ENCODE results near the gene CITED1. TPM values are rescaled to one million over a fixed set of nuclear protein-coding genes. Genes with fewer than 3 reads are reported as not detected.

Gene CITED1
- total RNA-seq, 1 experiment from 2014 or later, result 0.36 TPM

- no peaks in the 10 kb centered on the region for H3K9me3 ChIP-seq (ENCODE audit: control insufficient read depth, insufficient read depth, low read depth, low read length)
- no peaks in the 10 kb centered on the region for H3K4me1 ChIP-seq (ENCODE audit: control insufficient read depth, insufficient read depth, low read length)
- H3K27me3 ChIP-seq (ENCODE audit: control insufficient read depth, insufficient read depth, low read length), result no peaks in the 10 kb centered on the region
- in situ Hi-C loops (cut with HindIII; ENCODE audit: low pct_unique_long_range_greater_than_20kb, low sequenced_read_pairs) (no loop called here), intact Hi-C loops (cut with micrococcal nuclease; ENCODE audit: unreplicated experiment) (no loop called here)
- no peak overlapping the region for H3K4me3 ChIP-seq (ENCODE audit: low read depth in 2 of 2, low read length in 2 of 2)
- ChIA-PET POLR2A (no interaction called here), CTCF (no interaction called here)
- no peak for ATAC-seq
- TF ChIP-seq TCF7L2 (IDR thresholded peaks at IDR 0.05; ENCODE audit: low read depth, low read length) (no peak), SIN3A (IDR thresholded peaks at IDR 0.05; ENCODE audit: borderline replicate concordance, insufficient read depth, low read depth, low read length) (no peak), REST (IDR thresholded peaks at IDR 0.05; ENCODE audit: insufficient read depth in 1 of 2, low read depth in 2 of 2, low read length in 1 of 2) (no peak), POLR2AphosphoS5 (IDR thresholded peaks at IDR 0.05; ENCODE audit: low read depth, low read length) (no peak), CTCF (IDR thresholded peaks at IDR 0.05) (no peak)
- no peaks in the 10 kb centered on the region for H3K36me3 ChIP-seq (ENCODE audit: control insufficient read depth, insufficient read depth, low read length)
- no peak for DNase-seq (ENCODE audit: low read depth, low spot score)
- H3K27ac ChIP-seq (ENCODE audit: low read length), result no peak overlapping the region
- no TSS peak for BruUV-seq (replicated peaks)
Measured at GRCh38 chrX:72351606-72352334, 46.1 kb upstream of the CITED1 start.

GRCh38 chrX:72349190-72349589 is 43.5 kb upstream of the CITED1 start:
- DNase-seq (ENCODE audit: low read depth, low spot score) (no peak), ATAC-seq (no peak)
- H3K9me3 ChIP-seq (ENCODE audit: control insufficient read depth, insufficient read depth, low read depth, low read length), result no peaks in the 10 kb centered on the region
- H3K27me3 ChIP-seq (ENCODE audit: control insufficient read depth, insufficient read depth, low read length), result no peaks in the 10 kb centered on the region
- no peak overlapping the region for H3K27ac ChIP-seq (ENCODE audit: low read length)
- TF ChIP-seq SIN3A (IDR thresholded peaks at IDR 0.05; ENCODE audit: borderline replicate concordance, insufficient read depth, low read depth, low read length) (no peak), REST (IDR thresholded peaks at IDR 0.05; ENCODE audit: insufficient read depth in 1 of 2, low read depth in 2 of 2, low read length in 1 of 2) (no peak), CTCF (IDR thresholded peaks at IDR 0.05) (no peak), TCF7L2 (IDR thresholded peaks at IDR 0.05; ENCODE audit: low read depth, low read length) (no peak), POLR2AphosphoS5 (IDR thresholded peaks at IDR 0.05; ENCODE audit: low read depth, low read length) (no peak)
- no peak overlapping the region for H3K4me3 ChIP-seq (ENCODE audit: low read depth in 2 of 2, low read length in 2 of 2)
- in situ Hi-C loops (cut with HindIII; ENCODE audit: low pct_unique_long_range_greater_than_20kb, low sequenced_read_pairs) (no loop called here), intact Hi-C loops (cut with micrococcal nuclease; ENCODE audit: unreplicated experiment) (no loop called here)
- no peaks in the 10 kb centered on the region for H3K36me3 ChIP-seq (ENCODE audit: control insufficient read depth, insufficient read depth, low read length)
- no TSS peak for BruUV-seq (replicated peaks)
- ChIA-PET CTCF (no interaction called here), POLR2A (no interaction called here)
- no peaks in the 10 kb centered on the region for H3K4me1 ChIP-seq (ENCODE audit: control insufficient read depth, insufficient read depth, low read length)
